Measurements from ENCODE around the gene TRIM29. TPM values are rescaled to one million over a fixed set of nuclear protein-coding genes. Genes with fewer than 3 reads are reported as not detected.

The TRIM29 gene
- total and polyA plus RNA-seq, 9 of the 15 experiments (the other 6 are each of a cell fraction or from before 2014, with no cell fraction given): 0.08 to 1.4 (median 0.42) TPM; not detected in 2

DNA sequence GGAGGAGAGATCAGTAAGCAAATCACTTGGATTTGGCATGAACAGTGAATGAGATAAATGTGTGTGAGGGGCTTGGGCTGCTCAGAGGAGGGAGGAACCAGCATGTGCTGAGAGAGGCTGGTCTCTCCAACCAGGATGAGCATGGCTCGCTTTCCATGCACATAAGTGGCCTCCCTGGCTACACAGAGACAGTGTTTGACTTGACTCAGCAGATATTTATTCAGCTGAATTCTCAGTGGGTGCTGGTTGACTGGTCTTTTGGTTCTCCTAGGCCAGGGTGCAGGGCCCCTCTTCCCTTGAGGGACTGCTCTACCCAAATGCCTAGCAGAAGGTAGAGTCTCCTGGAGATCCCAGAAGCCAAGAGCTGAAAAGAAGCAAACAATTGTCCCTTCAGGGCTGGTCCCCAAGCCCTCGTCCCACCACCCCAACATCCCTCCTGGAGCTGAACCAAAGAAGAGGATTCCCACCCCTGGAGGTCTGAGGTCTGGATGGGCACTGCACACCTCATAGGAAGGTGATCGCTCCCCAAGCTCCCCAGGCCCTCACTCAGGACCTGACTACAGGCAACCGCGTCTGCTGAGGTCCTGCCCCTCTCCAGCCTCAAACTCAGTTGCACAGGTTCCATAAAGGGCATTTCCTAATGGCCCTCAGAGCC is 3.3 kb upstream of the TRIM29 start:
- WGBS (ENCODE audit: insufficient coverage, low coverage, missing lambda C conversion rate): 0% methylated on average over 5 of the region's 5 CpGs
- CTCF ChIA-PET (ENCODE audit: low intra/inter-chr PET ratio): no interaction called here
- FAIRE-seq (no peak), DNase-seq (ENCODE audit: extremely low read depth in 1 of 4, low spot score in 3 of 4) (no peak), ATAC-seq (no peak)
- intact Hi-C loops (cut with micrococcal nuclease) (no loop called here), in situ Hi-C loops (cut with MboI) (no loop called here)
- no peak overlapping the region for H2AFZ ChIP-seq (ENCODE audit: low read depth, low read length)
- peaks cover 5 to 64% of the 10 kb centered on the region in 2 experiments for H3K27me3 ChIP-seq (ENCODE audit: control insufficient read depth in 2 of 2, insufficient read depth in 2 of 2, low read length in 2 of 2)
- no peak overlapping the region for H3K9ac ChIP-seq (ENCODE audit: insufficient read depth in 1 of 2, low read depth in 2 of 2, low read length in 2 of 2)
- H3K4me1 ChIP-seq (replicated peaks in 1 of 2; ENCODE audit: control insufficient read depth in 2 of 2, insufficient read depth in 2 of 2, low read length in 2 of 2): peaks cover 0 to 8% of the 10 kb centered on the region in 2 experiments; a peak in 2 of 5 replicates
- no peaks in the 10 kb centered on the region for H3K9me3 ChIP-seq (replicated peaks; ENCODE audit: control insufficient read depth, insufficient read depth, low read depth, low read length)
- H3K9me1 ChIP-seq (ENCODE audit: control insufficient read depth, insufficient read depth, low read length): no peaks in the 10 kb centered on the region
- no peaks in the 10 kb centered on the region for H3K36me3 ChIP-seq (ENCODE audit: control insufficient read depth, insufficient read depth, low read length)
- no peak overlapping the region for H3K27ac ChIP-seq (ENCODE audit: extremely low read depth, low read depth, low read length)
- BruUV-seq (replicated peaks): no TSS peak
- POLR2A ChIA-PET: no interaction called here
- peaks cover 5% of the 10 kb centered on the region; the same call in 1 of the 2 replicates for H4K20me1 ChIP-seq (replicated peaks; ENCODE audit: control insufficient read depth, insufficient read depth, low read length)
- no peaks in the 10 kb centered on the region for H3K79me2 ChIP-seq (ENCODE audit: control insufficient read depth, insufficient read depth, low read length)
- H3K4me3 ChIP-seq: no peak overlapping the region
- TF ChIP-seq IRF2 (CRISPR knock-in tag; IDR thresholded peaks at IDR 0.05): no peak
- TF ChIP-seq C11orf30 (IDR thresholded peaks at IDR 0.05; ENCODE audit: low read depth): peak; percentile 35; the same call in 1 of the 2 replicates
- H3K4me2 ChIP-seq (ENCODE audit: insufficient read depth, low read length): no peak overlapping the region

DNA sequence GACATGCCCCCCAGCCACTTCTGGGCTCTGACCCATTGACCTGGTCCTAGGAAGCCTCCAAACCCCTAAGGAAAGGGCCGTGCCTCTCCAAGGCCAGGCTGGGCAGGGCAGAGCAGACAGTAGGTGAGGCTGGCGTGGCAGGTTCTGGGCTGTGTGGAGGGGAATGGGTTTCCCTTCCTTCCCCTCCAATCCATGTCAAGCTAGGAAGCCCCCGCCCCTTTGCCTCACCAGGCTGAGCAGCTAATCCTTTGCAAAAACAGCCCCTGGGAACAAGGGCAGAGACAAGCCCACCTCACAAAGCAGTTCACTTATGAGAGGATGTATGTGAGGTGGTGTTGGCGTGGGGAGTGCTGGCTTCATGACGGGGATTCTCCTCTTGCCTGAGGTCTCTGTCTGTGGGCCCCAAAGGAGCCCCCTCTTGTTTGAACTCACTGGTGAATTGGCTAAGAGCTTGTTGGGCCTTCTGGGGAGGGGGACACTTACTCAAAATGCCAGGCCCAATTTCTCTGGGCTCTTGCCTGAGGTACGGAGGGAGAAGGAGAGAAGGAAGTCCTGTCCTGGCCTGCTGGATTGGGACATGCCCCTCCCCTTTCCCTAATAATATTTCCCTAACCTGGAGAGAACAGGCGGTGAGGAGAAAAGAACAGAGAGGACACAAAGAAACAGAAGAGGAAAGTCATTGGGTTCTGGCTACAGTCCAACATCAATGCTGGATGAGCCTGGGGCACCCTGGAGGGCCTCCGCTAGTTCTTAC is 1.6 kb upstream of the TRIM29 start:
- no peak overlapping the region for H3K9ac ChIP-seq (ENCODE audit: insufficient read depth in 1 of 2, low read depth in 2 of 2, low read length in 2 of 2)
- H3K9me3 ChIP-seq (replicated peaks; ENCODE audit: control insufficient read depth, insufficient read depth, low read depth, low read length): no peaks in the 10 kb centered on the region
- intact Hi-C loops (cut with micrococcal nuclease): no loop called here
- H2AFZ ChIP-seq (ENCODE audit: low read depth, low read length): no peak overlapping the region
- no peaks in the 10 kb centered on the region for H3K36me3 ChIP-seq (ENCODE audit: control insufficient read depth, insufficient read depth, low read length)
- H3K9me1 ChIP-seq (ENCODE audit: control insufficient read depth, insufficient read depth, low read length): no peaks in the 10 kb centered on the region
- TF ChIP-seq SPI1 (IDR thresholded peaks at IDR 0.05; ENCODE audit: borderline replicate concordance, low read depth, low read length): no peak
- TF ChIP-seq NFIC (IDR thresholded peaks at IDR 0.05): peak; percentile 38; the same call in 1 of the 2 replicates
- no peak for TF ChIP-seq ZZZ3 (IDR thresholded peaks at IDR 0.05)
- peaks cover 17 to 67% of the 10 kb centered on the region in 2 experiments for H3K27me3 ChIP-seq (ENCODE audit: control insufficient read depth in 2 of 2, insufficient read depth in 2 of 2, low read length in 2 of 2)
- 1% methylated on average over 8 of the region's 8 CpGs for WGBS (ENCODE audit: insufficient coverage, low coverage, missing lambda C conversion rate)
- ATAC-seq (no peak), DNase-seq (ENCODE audit: extremely low read depth in 1 of 4, low spot score in 3 of 4) (no peak), FAIRE-seq (no peak)
- H3K4me3 ChIP-seq: no peak overlapping the region
- POLR2A ChIA-PET: interaction anchor here (0.6 to 0.7 kb wide), 2 partner anchors 15 to 122 kb away, joined by 4 read pairs; no protein-coding TSS in a partner anchor
- in situ Hi-C loops (cut with MboI): no loop called here
- BruUV-seq (replicated peaks): no TSS peak
- no peak overlapping the region for H3K27ac ChIP-seq (ENCODE audit: extremely low read depth, low read depth, low read length)
- H3K79me2 ChIP-seq (ENCODE audit: control insufficient read depth, insufficient read depth, low read length): no peaks in the 10 kb centered on the region
- peaks cover 5% of the 10 kb centered on the region; the same call in 1 of the 2 replicates for H4K20me1 ChIP-seq (replicated peaks; ENCODE audit: control insufficient read depth, insufficient read depth, low read length)
- H3K4me2 ChIP-seq (ENCODE audit: insufficient read depth, low read length): no peak overlapping the region
- peaks cover 0 to 8% of the 10 kb centered on the region in 2 experiments; a peak in 2 of 5 replicates for H3K4me1 ChIP-seq (replicated peaks in 1 of 2; ENCODE audit: control insufficient read depth in 2 of 2, insufficient read depth in 2 of 2, low read length in 2 of 2)
- CTCF ChIA-PET (ENCODE audit: low intra/inter-chr PET ratio): no interaction called here
